GM06990 (cell line): ENCODE results near the gene B3GALT5.

ENCODE experiments used
- DNase-seq: peaks from one replicate; pipeline ENCODE4 v3.0.0-alpha.2; 2011; ENCODE audit not compliant: insufficient read length; ENCODE audit errors: extremely low read depth
- H3K27me3 ChIP-seq: replicated peaks from 2 replicates; pipeline ENCODE4 v1.6.0; 2011; ENCODE audit warnings: low read length; ENCODE audit not compliant: control insufficient read depth, insufficient read depth
- H3K36me3 ChIP-seq: 2 replicates; pipeline ENCODE4 v1.5.1; 2011; ENCODE audit warnings: low read length; ENCODE audit not compliant: control insufficient read depth, insufficient read depth
- H3K4me3 ChIP-seq: replicated peaks from 2 replicates; pipeline ENCODE4 v1.5.1; 2011; ENCODE audit warnings: low read depth, mild to moderate bottlenecking, control low read depth, low read length
- CTCF ChIP-seq: IDR thresholded peaks from 2 replicates; pipeline ENCODE4 v1.5.1; 2011; ENCODE audit warnings: low read length, control low read depth, mild to moderate bottlenecking, inconsistent platforms; ENCODE audit not compliant: insufficient read depth, poor library complexity, severe bottlenecking

Gene B3GALT5

DNA sequence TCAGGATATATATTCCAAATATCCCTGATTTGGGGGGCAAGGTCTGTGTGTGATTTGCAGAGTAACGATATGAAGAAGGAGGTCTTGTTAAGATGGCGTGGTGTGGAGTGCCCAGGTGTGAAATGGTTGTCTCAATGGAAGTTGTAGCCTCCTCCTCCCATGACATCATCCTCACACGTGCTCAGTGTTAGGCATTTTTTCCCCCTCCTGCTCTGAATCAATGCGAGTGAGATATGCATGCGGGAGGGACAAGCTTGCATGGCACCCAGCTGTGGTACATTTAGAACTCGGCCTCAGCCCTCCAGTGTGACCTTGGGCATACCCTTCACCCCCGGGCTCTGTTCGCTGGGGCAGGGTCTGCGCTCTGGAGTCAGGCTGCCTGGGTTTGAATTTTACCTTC, 55.6 kb downstream of the B3GALT5 start:
- DNase-seq: no peak
- H3K4me3 ChIP-seq: no peak overlapping the region
- no peak for TF ChIP-seq CTCF
- H3K27me3 ChIP-seq: no peaks in the 10 kb centered on the region
- no peaks in the 10 kb centered on the region for H3K36me3 ChIP-seq

DNA sequence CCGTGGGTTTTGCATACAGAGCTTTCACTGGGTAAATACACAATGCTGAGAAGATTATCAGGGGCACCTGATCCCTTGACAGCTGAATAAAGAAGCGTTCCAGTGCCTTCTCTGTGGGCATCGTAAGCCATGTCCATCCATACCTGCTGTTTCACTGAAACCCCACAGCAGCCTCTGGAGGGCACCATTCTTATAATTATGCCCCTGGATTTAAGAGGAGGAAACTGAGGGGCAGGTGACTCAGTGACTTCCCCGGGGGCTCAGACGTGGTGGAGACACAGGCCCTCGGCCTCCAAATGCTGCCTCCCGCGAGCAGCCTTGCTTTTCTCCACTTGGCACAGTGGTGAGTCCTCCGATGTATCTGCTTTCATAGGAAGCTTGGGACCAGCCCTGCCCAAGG, 56.7 kb downstream of the B3GALT5 start:
- DNase-seq: no peak
- no peak for TF ChIP-seq CTCF
- no peak overlapping the region for H3K4me3 ChIP-seq
- H3K27me3 ChIP-seq: no peaks in the 10 kb centered on the region
- no peaks in the 10 kb centered on the region for H3K36me3 ChIP-seq

GRCh38 chr21:39669976-39670661, 57.4 kb downstream of the B3GALT5 start:
- DNase-seq: no peak
- Histone ChIP-seq H3K4me3 (no peak overlapping the region), H3K36me3 (no peaks in the 10 kb centered on the region), H3K27me3 (no peaks in the 10 kb centered on the region)
- TF ChIP-seq CTCF: no peak

DNA sequence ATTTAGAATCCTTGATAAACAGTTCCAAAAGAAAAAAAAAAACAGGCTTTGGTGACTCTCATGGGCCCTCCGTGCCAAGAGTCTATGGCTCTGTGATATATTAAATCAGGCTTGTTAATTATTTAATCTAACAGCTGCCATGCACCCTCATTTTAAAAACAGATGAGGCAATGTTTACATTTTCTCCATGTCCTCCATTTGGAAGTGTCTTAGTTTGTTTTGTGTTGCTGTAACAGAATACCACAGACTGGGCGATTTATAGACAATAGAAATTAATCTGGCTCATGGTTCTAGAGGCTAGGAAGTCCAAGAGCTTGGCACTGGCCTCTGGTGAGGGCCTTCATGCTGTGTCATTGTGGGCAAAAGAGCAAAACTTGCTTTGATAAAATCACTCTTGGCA, 58.0 kb downstream of the B3GALT5 start:
- no peak for DNase-seq
- Histone ChIP-seq H3K27me3 (no peaks in the 10 kb centered on the region), H3K36me3 (no peaks in the 10 kb centered on the region), H3K4me3 (no peak overlapping the region)
- TF ChIP-seq CTCF: no peak

- H3K36me3 ChIP-seq: no peaks in the 10 kb centered on the region
- TF ChIP-seq CTCF: no peak
- no peak overlapping the region for H3K4me3 ChIP-seq
- no peaks in the 10 kb centered on the region for H3K27me3 ChIP-seq
- DNase-seq: no peak
Observed at GRCh38 chr21:39671986-39672385, 59.2 kb downstream of the B3GALT5 start.

DNA sequence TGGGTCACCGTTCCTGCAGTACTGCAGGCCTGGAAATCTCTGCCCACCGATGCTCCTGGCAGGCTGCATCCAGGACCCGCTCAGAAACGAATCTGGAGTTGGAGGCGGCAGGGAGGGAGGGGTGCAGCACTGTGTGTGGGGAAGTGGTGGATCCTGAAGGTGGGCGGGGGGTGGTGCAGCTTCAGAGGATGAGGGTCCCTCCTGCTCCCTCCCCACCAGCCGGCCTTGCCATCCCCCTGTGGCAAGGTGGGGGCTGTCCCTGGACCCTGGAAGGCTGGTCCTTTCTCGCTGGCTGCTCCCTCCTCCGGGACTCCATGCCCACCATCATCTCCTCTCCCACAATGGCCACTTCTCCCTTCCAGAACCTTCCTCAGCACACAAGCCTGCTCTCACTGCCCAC, 60.4 kb downstream of the B3GALT5 start:
- Histone ChIP-seq H3K27me3 (no peaks in the 10 kb centered on the region), H3K36me3 (no peaks in the 10 kb centered on the region), H3K4me3 (no peak overlapping the region)
- no peak for TF ChIP-seq CTCF
- DNase-seq: no peak
